Activated CD8-positive, alpha-beta T cell treated with anti-CD3 and anti-CD28 coated beads for 36 hours (primary cell): ENCODE data around the gene CARD9. TPM values are rescaled to one million over a fixed set of nuclear protein-coding genes. Genes with fewer than 3 reads are reported as not detected.

Experiments
- ATAC-seq: fragments of 200-7000 bp; cut with Tn5 transposase; one replicate; pipeline ENCODE4 v1.10.0; 2021; ENCODE audit warnings: mild to moderate bottlenecking, moderate library complexity
- CTCF ChIA-PET: fragments of 350-600 bp; sonication (Branson Sonifier 250); formaldehyde crosslinking; loops from one replicate; lab custom pipeline; 2021; ENCODE audit warnings: antibody characterized with exemption; lab: Charles Lee
- POLR2A ChIA-PET: fragments of 350-600 bp; sonication (Branson Sonifier 250); formaldehyde crosslinking; loops from one replicate; lab custom pipeline; 2021; ENCODE audit warnings: antibody characterized with exemption; lab: Charles Lee
- DNase-seq: peaks from one replicate; pipeline ENCODE4 v3.0.0-alpha.2; 2020
- H3K27ac Mint-ChIP-seq: one replicate; pipeline ENCODE4 v1.8.0; 2021; ENCODE audit warnings: mild to moderate bottlenecking, mixed read lengths
- H3K27me3 Mint-ChIP-seq: one replicate; pipeline ENCODE4 v1.8.0; 2021; ENCODE audit warnings: mixed read lengths
- H3K36me3 Mint-ChIP-seq: one replicate; pipeline ENCODE4 v1.8.0; 2021; ENCODE audit warnings: low read depth, mixed read lengths
- H3K4me1 Mint-ChIP-seq: one replicate; pipeline ENCODE4 v1.8.0; 2021; ENCODE audit warnings: low read depth, mixed read lengths
- H3K4me3 Mint-ChIP-seq: one replicate; pipeline ENCODE4 v1.8.0; 2021; ENCODE audit warnings: mild to moderate bottlenecking, moderate library complexity, mixed read lengths
- H3K9me3 Mint-ChIP-seq: one replicate; pipeline ENCODE4 v1.8.0; 2021; ENCODE audit warnings: mixed read lengths
- CTCF ChIP-seq: fragments of 200-600 bp; IDR thresholded peaks from one replicate; pipeline ENCODE4 v1.8.0; 2022; ENCODE audit warnings: antibody characterized with exemption, mild to moderate bottlenecking
- intact Hi-C: fragments of 100-400 bp; cut with micrococcal nuclease; formaldehyde crosslinking; loops from one replicate; pipeline ENCODE4 v1.10.0; 2022
- total RNA-seq, 2 experiments: library from RNA; stranded (reverse); gene quantifications; one replicate each; pipeline ENCODE4 v1.2.3, GENCODE V29; 2021

Gene CARD9
- total RNA-seq, 2 experiments from 2014 or later: 6.8 to 7.1 TPM

- no peak for ATAC-seq
- H3K9me3 Mint-ChIP-seq: no peaks in the 10 kb centered on the region
- intact Hi-C loops: no loop called here
- CTCF ChIA-PET: no interaction called here
- POLR2A ChIA-PET: interaction anchor here (0.9 to 3.0 kb wide), 4 partner anchors 8 to 17 kb away, joined by 3 to 8 read pairs (median 4); partner anchors contain the start of genes ENTR1 and PMPCA
- no peaks in the 10 kb centered on the region for H3K27me3 Mint-ChIP-seq
- no peak overlapping the region for H3K27ac Mint-ChIP-seq
- H3K36me3 Mint-ChIP-seq: peaks cover 57% of the 10 kb centered on the region
- H3K4me3 Mint-ChIP-seq: no peak overlapping the region
- no peak for TF ChIP-seq CTCF
- DNase-seq: no peak
- H3K4me1 Mint-ChIP-seq: no peaks in the 10 kb centered on the region
These were observed 45.0 kb upstream of the CARD9 start for GRCh38 chr9:136418182-136419091.

GRCh38 chr9:136416914-136417313, 43.4 kb upstream of the CARD9 start:
- no peak for DNase-seq
- Mint-ChIP-seq H3K9me3 (no peaks in the 10 kb centered on the region), H3K4me1 (peaks cover 9% of the 10 kb centered on the region), H3K36me3 (peaks cover 62% of the 10 kb centered on the region), H3K27me3 (no peaks in the 10 kb centered on the region), H3K4me3 (no peak overlapping the region), H3K27ac (no peak overlapping the region)
- ChIA-PET POLR2A (interaction anchor here (0.6 to 1.2 kb wide), 3 partner anchors 8 to 512 kb away, joined by 3 to 4 read pairs (median 3); no protein-coding TSS in a partner anchor), CTCF (no interaction called here)
- intact Hi-C loops: no loop called here
- no peak for TF ChIP-seq CTCF
- no peak for ATAC-seq

DNA sequence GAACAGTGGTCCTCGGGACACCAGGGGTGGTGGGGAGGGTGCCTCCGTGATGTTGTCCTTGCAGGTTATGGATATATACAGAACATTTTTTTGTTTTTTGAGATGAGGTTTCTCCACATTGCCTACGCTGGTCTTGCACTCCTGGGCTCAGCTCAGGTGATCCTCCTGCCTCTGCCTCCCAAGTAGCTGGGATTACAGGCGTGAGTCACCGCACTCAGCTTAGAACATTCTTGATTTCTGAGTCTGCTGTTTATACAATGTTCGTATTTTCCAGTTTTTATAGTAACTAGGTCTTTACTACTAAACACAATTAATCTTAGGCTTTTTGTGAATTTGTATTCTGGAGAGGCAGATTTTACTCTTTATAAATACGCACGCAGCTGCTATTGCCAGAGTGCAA, 43.0 kb upstream of the CARD9 start:
- intact Hi-C loops: no loop called here
- CTCF ChIA-PET: no interaction called here

GRCh38 chr9:136412962-136413361, 39.5 kb upstream of the CARD9 start:
- CTCF ChIA-PET: interaction anchor here (1.0 to 1.9 kb wide), 2 partner anchors 12 to 71 kb away, joined by 3 to 6 read pairs; no protein-coding TSS in a partner anchor
- peaks cover 73% of the 10 kb centered on the region for H3K36me3 Mint-ChIP-seq
- intact Hi-C loops: no loop called here

More for the DNA sequence above, 43.0 kb upstream of the CARD9 start:
- H3K27me3 Mint-ChIP-seq: no peaks in the 10 kb centered on the region
- POLR2A ChIA-PET: interaction anchor here (0.7 to 1.2 kb wide), 2 partner anchors 8 to 21 kb away, joined by 3 read pairs; no protein-coding TSS in a partner anchor
- ATAC-seq: no peak
- H3K9me3 Mint-ChIP-seq: no peaks in the 10 kb centered on the region
- peaks cover 67% of the 10 kb centered on the region for H3K36me3 Mint-ChIP-seq
- H3K4me1 Mint-ChIP-seq: peaks cover 14% of the 10 kb centered on the region
- TF ChIP-seq CTCF: no peak
- H3K4me3 Mint-ChIP-seq: no peak overlapping the region
- no peak for DNase-seq
- H3K27ac Mint-ChIP-seq: no peak overlapping the region

More at GRCh38 chr9:136412962-136413361, 39.5 kb upstream of the CARD9 start:
- Mint-ChIP-seq H3K4me3 (no peak overlapping the region), H3K27me3 (no peaks in the 10 kb centered on the region), H3K4me1 (peaks cover 35% of the 10 kb centered on the region), H3K9me3 (no peaks in the 10 kb centered on the region), H3K27ac (peak overlapping the region; percentile 1)
- DNase-seq (no peak), ATAC-seq (no peak)
- TF ChIP-seq CTCF: no peak
- POLR2A ChIA-PET: interaction anchor here (1.1 to 2.4 kb wide), 5 partner anchors 9 to 41 kb away, joined by 3 to 12 read pairs (median 3); no protein-coding TSS in a partner anchor
